ENCODE data around the gene RABEP2.
"Not testable (repeated sequence)": the region's sequence is repeated elsewhere in the genome, so short reads cannot be mapped to it uniquely, and the experiment has no call there.

The RABEP2 gene

GRCh38 chr16:28876973-28877654 is 47.9 kb downstream of the RABEP2 start:
- DNase-seq: no peak

GRCh38 chr16:28876019-28876659 is 48.9 kb downstream of the RABEP2 start:
- DNase-seq: no peak

GRCh38 chr16:28875134-28876018 is 49.7 kb downstream of the RABEP2 start:
- DNase-seq: no peak

GRCh38 chr16:28874406-28874805 is 50.6 kb downstream of the RABEP2 start:
- DNase-seq: no peak

GRCh38 chr16:28873543-28874201 is 51.4 kb downstream of the RABEP2 start:
- no peak for DNase-seq

GRCh38 chr16:28872952-28873351 is 52.1 kb downstream of the RABEP2 start:
- no peak for DNase-seq

- DNase-seq: no peak
These were observed 55.8 kb downstream of the RABEP2 start for GRCh38 chr16:28869201-28869600.

GRCh38 chr16:28867646-28868045 is 57.4 kb downstream of the RABEP2 start:
- not testable (repeated sequence) for DNase-seq

GRCh38 chr16:28867241-28867640 is 57.8 kb downstream of the RABEP2 start:
- DNase-seq: no peak

- DNase-seq: no peak
These were observed 58.6 kb downstream of the RABEP2 start for GRCh38 chr16:28866454-28866804.

- DNase-seq: no peak
These were observed 59.1 kb downstream of the RABEP2 start for GRCh38 chr16:28865722-28866453.

- DNase-seq: no peak
These were observed 59.9 kb downstream of the RABEP2 start for GRCh38 chr16:28865001-28865688.

GRCh38 chr16:28863929-28864793 is 60.9 kb downstream of the RABEP2 start:
- no peak for DNase-seq

GRCh38 chr16:28859326-28859725 is 65.7 kb downstream of the RABEP2 start:
- no peak for DNase-seq

- DNase-seq: no peak
These were observed 66.6 kb downstream of the RABEP2 start for GRCh38 chr16:28858421-28858820.
